ENCODE measurements around the gene MYMX. TPM values are rescaled to one million over a fixed set of nuclear protein-coding genes. Genes with fewer than 3 reads are reported as not detected.

MYMX gene
- polyA plus RNA-seq, 3 donors: not detected

GRCh38 chr6:44217332-44218143 lies 812 bp downstream of the MYMX start:
- no peak for TF ChIP-seq CTCF (IDR thresholded peaks at IDR 0.05)
- DNase-seq: no peak
- Histone ChIP-seq H3K4me2 (replicated peaks; ENCODE audit: extremely low read depth, low read length, poor library complexity, severe bottlenecking) (peak overlapping the region; percentile 91), H3K9ac (ENCODE audit: insufficient read depth, low read length, poor library complexity, severe bottlenecking) (no peak overlapping the region), H3K9me3 (replicated peaks in 1 of 2; ENCODE audit: control insufficient read depth in 1 of 2, insufficient read depth in 1 of 2, low read length in 2 of 2) (no peaks in the 10 kb centered on the region), H3K4me3 (replicated peaks in 1 of 3; ENCODE audit: low read depth in 2 of 3, low read length in 3 of 3) (peak overlapping the region in 1 of 3 experiments; percentile 78), H4K20me1 (ENCODE audit: insufficient read depth, low read length) (no peaks in the 10 kb centered on the region), H3K4me1 (ENCODE audit: control insufficient read depth in 1 of 2, insufficient read depth in 2 of 2, low read length in 2 of 2) (peaks cover 55 to 57% of the 10 kb centered on the region in 2 donors), H3K27me3 (ENCODE audit: control insufficient read depth in 2 of 2, insufficient read depth in 2 of 2, low read length in 2 of 2) (peaks cover 0 to 2% of the 10 kb centered on the region in 2 donors), H2AFZ (ENCODE audit: insufficient read depth, low read depth, low read length, poor library complexity, severe bottlenecking) (no peak overlapping the region), H3K27ac (ENCODE audit: low read depth in 1 of 2, low read length in 2 of 2) (peak overlapping the region; percentile 72 to 88), H3K36me3 (replicated peaks in 1 of 2; ENCODE audit: control insufficient read depth in 1 of 2, insufficient read depth in 2 of 2, low read length in 2 of 2) (no peaks in the 10 kb centered on the region), H3K79me2 (ENCODE audit: insufficient read depth, low read length) (peaks cover 3% of the 10 kb centered on the region)
- Mint-ChIP-seq H3K9me3 (no peaks in the 10 kb centered on the region), H3K4me3 (no peak overlapping the region), H3K27ac (peak overlapping the region; percentile 88 to 97 (median 92)), H3K4me1 (peaks cover 52% of the 10 kb centered on the region), H3K36me3 (peaks cover 0 to 3% of the 10 kb centered on the region in 2 donors), H3K27me3 (ENCODE audit: low read depth in 3 of 3) (peaks cover 2 to 4% (median 3%) of the 10 kb centered on the region in 3 donors)
- intact Hi-C loops (cut with micrococcal nuclease): no loop called here
- 86% methylated on average over 14 of the region's 16 CpGs for WGBS (ENCODE audit: insufficient coverage)

- peaks cover 68 to 74% of the 10 kb centered on the region in 2 donors for H3K4me1 ChIP-seq (ENCODE audit: control insufficient read depth in 1 of 2, insufficient read depth in 2 of 2, low read length in 2 of 2)
These were observed 2.5 kb downstream of the MYMX start for GRCh38 chr6:44219053-44219814.

More at GRCh38 chr6:44219053-44219814, 2.5 kb downstream of the MYMX start:
- Histone ChIP-seq H2AFZ (ENCODE audit: insufficient read depth, low read depth, low read length, poor library complexity, severe bottlenecking) (peak overlapping the region; percentile 78), H3K36me3 (replicated peaks in 1 of 2; ENCODE audit: control insufficient read depth in 1 of 2, insufficient read depth in 2 of 2, low read length in 2 of 2) (no peaks in the 10 kb centered on the region), H4K20me1 (ENCODE audit: insufficient read depth, low read length) (peaks cover 7% of the 10 kb centered on the region), H3K4me3 (replicated peaks in 1 of 3; ENCODE audit: low read depth in 2 of 3, low read length in 3 of 3) (peak overlapping the region; percentile 24 to 78 (median 52)), H3K79me2 (ENCODE audit: insufficient read depth, low read length) (peaks cover 5% of the 10 kb centered on the region), H3K27me3 (ENCODE audit: control insufficient read depth in 2 of 2, insufficient read depth in 2 of 2, low read length in 2 of 2) (peaks cover 0 to 7% of the 10 kb centered on the region in 2 donors), H3K9me3 (replicated peaks in 1 of 2; ENCODE audit: control insufficient read depth in 1 of 2, insufficient read depth in 1 of 2, low read length in 2 of 2) (no peaks in the 10 kb centered on the region), H3K27ac (ENCODE audit: low read depth in 1 of 2, low read length in 2 of 2) (peak overlapping the region; percentile 72 to 88), H3K9ac (ENCODE audit: insufficient read depth, low read length, poor library complexity, severe bottlenecking) (peak overlapping the region; percentile 55), H3K4me2 (replicated peaks; ENCODE audit: extremely low read depth, low read length, poor library complexity, severe bottlenecking) (peak overlapping the region; percentile 91)
- WGBS (ENCODE audit: insufficient coverage): 0% methylated on average over 25 of the region's 45 CpGs
- peak overlapping the region; percentile 76 to 97 (median 88) for H3K27ac Mint-ChIP-seq
- intact Hi-C loops (cut with micrococcal nuclease): no loop called here
- peak; percentile 53 to 65 (median 56) for DNase-seq
- peaks cover 64% of the 10 kb centered on the region for H3K4me1 Mint-ChIP-seq
- no peak for TF ChIP-seq CTCF (IDR thresholded peaks at IDR 0.05)
- peaks cover 0 to 2% (median 0%) of the 10 kb centered on the region in 7 donors for H3K9me3 Mint-ChIP-seq
- H3K4me3 Mint-ChIP-seq: peak overlapping the region; percentile 80 to 86
- peaks cover 3 to 15% (median 7%) of the 10 kb centered on the region in 3 donors for H3K27me3 Mint-ChIP-seq (ENCODE audit: low read depth in 3 of 3)
- peaks cover 0 to 4% of the 10 kb centered on the region in 2 donors for H3K36me3 Mint-ChIP-seq
